Measurements from ENCODE around the gene KLK12. TPM values are rescaled to one million over a fixed set of nuclear protein-coding genes. Genes with fewer than 3 reads are reported as not detected.
A peak's percentile ranks its signal among the peaks of the same experiment; 100 is the strongest.

The KLK12 gene
- total and polyA plus RNA-seq, 4 experiments from 2014 or later = not detected

- no peak for DNase-seq
- H3K9me3 ChIP-seq (ENCODE audit: control insufficient read depth in 1 of 2, low read length in 2 of 2) = no peaks in the 10 kb centered on the region
- Mint-ChIP-seq H3K27ac (no peak overlapping the region), H3K36me3 (no peaks in the 10 kb centered on the region), H3K27me3 (peaks cover 20 to 33% of the 10 kb centered on the region in 2 donors), H3K9me3 (peaks cover 0 to 2% (median 0%) of the 10 kb centered on the region in 8 donors), H3K4me3 (no peak overlapping the region), H3K4me1 (peaks cover 4 to 7% (median 5%) of the 10 kb centered on the region in 4 donors)
- intact Hi-C loops (cut with micrococcal nuclease) = no loop called here
- H3K27me3 ChIP-seq (ENCODE audit: insufficient read depth, low read length) = peaks cover 5% of the 10 kb centered on the region
- H3K4me1 ChIP-seq (ENCODE audit: insufficient read depth, low read length) = no peaks in the 10 kb centered on the region
- H3K36me3 ChIP-seq (ENCODE audit: insufficient read depth, low read length) = no peaks in the 10 kb centered on the region
- no peak overlapping the region for H3K4me3 ChIP-seq (ENCODE audit: low read length in 2 of 2)
- CTCF ChIA-PET (ENCODE audit: partially characterized antibody) = no interaction called here
- POLR2A ChIA-PET (ENCODE audit: partially characterized antibody) = no interaction called here
- H3K27ac ChIP-seq (ENCODE audit: low read depth, low read length) = no peak overlapping the region
These were observed 10.9 kb downstream of the KLK12 start for GRCh38 chr19:51023946-51024345.

- Mint-ChIP-seq H3K4me3 (no peak overlapping the region), H3K9me3 (peaks cover 0 to 6% (median 0%) of the 10 kb centered on the region in 8 donors), H3K27ac (no peak overlapping the region), H3K36me3 (no peaks in the 10 kb centered on the region), H3K27me3 (peaks cover 27 to 34% of the 10 kb centered on the region in 2 donors), H3K4me1 (peaks cover 7 to 18% (median 8%) of the 10 kb centered on the region in 4 donors)
- ChIA-PET CTCF (ENCODE audit: partially characterized antibody) (no interaction called here), POLR2A (ENCODE audit: partially characterized antibody) (no interaction called here)
- DNase-seq = no peak
- peaks cover 6% of the 10 kb centered on the region for H3K27me3 ChIP-seq (ENCODE audit: insufficient read depth, low read length)
- H3K4me3 ChIP-seq (ENCODE audit: low read length in 2 of 2) = no peak overlapping the region
- H3K9me3 ChIP-seq (ENCODE audit: control insufficient read depth in 1 of 2, low read length in 2 of 2) = no peaks in the 10 kb centered on the region
- intact Hi-C loops (cut with micrococcal nuclease) = no loop called here
- H3K4me1 ChIP-seq (ENCODE audit: insufficient read depth, low read length) = no peaks in the 10 kb centered on the region
- H3K36me3 ChIP-seq (ENCODE audit: insufficient read depth, low read length) = no peaks in the 10 kb centered on the region
- H3K27ac ChIP-seq (ENCODE audit: low read depth, low read length) = no peak overlapping the region
These were observed 12.3 kb downstream of the KLK12 start for GRCh38 chr19:51022526-51022925.

- no peak overlapping the region for H3K27ac Mint-ChIP-seq
- Histone ChIP-seq H3K4me3 (ENCODE audit: low read length in 2 of 2) (no peak overlapping the region), H3K27me3 (ENCODE audit: insufficient read depth, low read length) (peaks cover 14% of the 10 kb centered on the region), H3K4me1 (ENCODE audit: insufficient read depth, low read length) (no peaks in the 10 kb centered on the region), H3K9me3 (ENCODE audit: control insufficient read depth in 1 of 2, low read length in 2 of 2) (no peaks in the 10 kb centered on the region), H3K27ac (ENCODE audit: low read depth, low read length) (no peak overlapping the region), H3K36me3 (ENCODE audit: insufficient read depth, low read length) (no peaks in the 10 kb centered on the region)
- peaks cover 33 to 35% of the 10 kb centered on the region in 2 donors for H3K27me3 Mint-ChIP-seq
- peak in 4 of 5 donors; percentile 8 to 20 (median 13) for DNase-seq
- ChIA-PET CTCF (ENCODE audit: partially characterized antibody) (interaction anchor here (0.8 to 1.6 kb wide), 3 partner anchors 18 to 75 kb away, joined by 3 to 6 read pairs (median 3); no protein-coding TSS in a partner anchor), POLR2A (ENCODE audit: partially characterized antibody) (no interaction called here)
- peaks cover 0 to 6% (median 0%) of the 10 kb centered on the region in 8 donors for H3K9me3 Mint-ChIP-seq
- intact Hi-C loops (cut with micrococcal nuclease) = loop anchor here (2.0 kb wide), 1 partner anchor 76 kb away; no protein-coding TSS in a partner anchor
- peaks cover 7 to 24% (median 11%) of the 10 kb centered on the region in 4 donors for H3K4me1 Mint-ChIP-seq
- no peak overlapping the region for H3K4me3 Mint-ChIP-seq
- H3K36me3 Mint-ChIP-seq = no peaks in the 10 kb centered on the region
These were observed 13.7 kb downstream of the KLK12 start for GRCh38 chr19:51020988-51021651.

GRCh38 chr19:51019544-51019925 lies 15.3 kb downstream of the KLK12 start, which contains the start of gene KLK10:
Gene KLK10 (minus strand): TSS chr19:51019709. CDS start chr19:51019130, 579 bp downstream.
- Mint-ChIP-seq H3K4me3 (peak within 1 kb of the TSS in 5 of 8 donors; percentile 15 to 81 (median 52)), H3K9me3 (peaks cover 0 to 7% (median 0%) of the 10 kb centered on the region in 8 donors), H3K27ac (peak within 1 kb of the TSS in 1 of 7 donors; percentile 41), H3K36me3 (no peaks in the 10 kb centered on the region), H3K4me1 (peaks cover 7 to 24% (median 11%) of the 10 kb centered on the region in 4 donors), H3K27me3 (peaks cover 36 to 43% of the 10 kb centered on the region in 2 donors)
- no peaks in the 10 kb centered on the region for H3K4me1 ChIP-seq (ENCODE audit: insufficient read depth, low read length)
- ChIA-PET CTCF (ENCODE audit: partially characterized antibody) (no interaction called here), POLR2A (ENCODE audit: partially characterized antibody) (no interaction called here)
- no peaks in the 10 kb centered on the region for H3K9me3 ChIP-seq (ENCODE audit: control insufficient read depth in 1 of 2, low read length in 2 of 2)
- no peak within 1 kb of the TSS for H3K4me3 ChIP-seq (ENCODE audit: low read length in 2 of 2)
- intact Hi-C loops (cut with micrococcal nuclease) = no loop called here
- H3K27me3 ChIP-seq (ENCODE audit: insufficient read depth, low read length) = peaks cover 14% of the 10 kb centered on the region
- H3K36me3 ChIP-seq (ENCODE audit: insufficient read depth, low read length) = no peaks in the 10 kb centered on the region
- H3K27ac ChIP-seq (ENCODE audit: low read depth, low read length) = no peak within 1 kb of the TSS
- DNase-seq = no peak

- peak overlapping the region in 5 of 8 donors; percentile 15 to 81 (median 52) for H3K4me3 Mint-ChIP-seq
- peaks cover 41 to 49% of the 10 kb centered on the region in 2 donors for H3K27me3 Mint-ChIP-seq
- H3K4me3 ChIP-seq (ENCODE audit: low read length in 2 of 2) = no peak overlapping the region
- DNase-seq = no peak
- H3K4me1 ChIP-seq (ENCODE audit: insufficient read depth, low read length) = no peaks in the 10 kb centered on the region
- peaks cover 7 to 24% (median 11%) of the 10 kb centered on the region in 4 donors for H3K4me1 Mint-ChIP-seq
- peaks cover 0 to 7% (median 0%) of the 10 kb centered on the region in 8 donors for H3K9me3 Mint-ChIP-seq
- CTCF ChIA-PET (ENCODE audit: partially characterized antibody) = no interaction called here
- no peaks in the 10 kb centered on the region for H3K36me3 Mint-ChIP-seq
- no peaks in the 10 kb centered on the region for H3K9me3 ChIP-seq (ENCODE audit: control insufficient read depth in 1 of 2, low read length in 2 of 2)
- H3K27me3 ChIP-seq (ENCODE audit: insufficient read depth, low read length) = peaks cover 14% of the 10 kb centered on the region
- intact Hi-C loops (cut with micrococcal nuclease) = no loop called here
- POLR2A ChIA-PET (ENCODE audit: partially characterized antibody) = no interaction called here
- H3K27ac ChIP-seq (ENCODE audit: low read depth, low read length) = no peak overlapping the region
- H3K36me3 ChIP-seq (ENCODE audit: insufficient read depth, low read length) = no peaks in the 10 kb centered on the region
- H3K27ac Mint-ChIP-seq = no peak overlapping the region
These were observed 15.9 kb downstream of the KLK12 start for GRCh38 chr19:51018745-51019543.

- peaks cover 7 to 24% (median 11%) of the 10 kb centered on the region in 4 donors for H3K4me1 Mint-ChIP-seq
- intact Hi-C loops (cut with micrococcal nuclease) = no loop called here
- peaks cover 0 to 7% (median 0%) of the 10 kb centered on the region in 8 donors for H3K9me3 Mint-ChIP-seq
- CTCF ChIA-PET (ENCODE audit: partially characterized antibody) = no interaction called here
- peak overlapping the region in 1 of 7 donors; percentile 65 for H3K27ac Mint-ChIP-seq
- no peaks in the 10 kb centered on the region for H3K9me3 ChIP-seq (ENCODE audit: control insufficient read depth in 1 of 2, low read length in 2 of 2)
- H3K27me3 Mint-ChIP-seq = peaks cover 43 to 57% of the 10 kb centered on the region in 2 donors
- no peaks in the 10 kb centered on the region for H3K36me3 Mint-ChIP-seq
- no peaks in the 10 kb centered on the region for H3K4me1 ChIP-seq (ENCODE audit: insufficient read depth, low read length)
- H3K36me3 ChIP-seq (ENCODE audit: insufficient read depth, low read length) = no peaks in the 10 kb centered on the region
- POLR2A ChIA-PET (ENCODE audit: partially characterized antibody) = no interaction called here
- peaks cover 19% of the 10 kb centered on the region for H3K27me3 ChIP-seq (ENCODE audit: insufficient read depth, low read length)
- no peak overlapping the region for H3K27ac ChIP-seq (ENCODE audit: low read depth, low read length)
- no peak overlapping the region for H3K4me3 ChIP-seq (ENCODE audit: low read length in 2 of 2)
- peak in 1 of 5 donors; percentile 15 for DNase-seq
- peak overlapping the region in 3 of 8 donors; percentile 29 to 64 (median 63) for H3K4me3 Mint-ChIP-seq
These were observed 17.8 kb downstream of the KLK12 start for GRCh38 chr19:51016798-51017683.
